DND-41 (cell line): ENCODE measurements around the gene SCN7A.

Experiments
- ATAC-seq: fragments of 200-7000 bp; cut with Tn5 transposase; 3 replicates; pipeline ENCODE4 v1.9.1; 2021; ENCODE audit warnings: low read depth; ENCODE audit not compliant: insufficient read depth
- DNase-seq: peaks from one replicate; pipeline ENCODE4 v3.0.0-alpha.2; 2020
- H2AFZ ChIP-seq: 2 replicates; pipeline ENCODE4 v1.6.0; 2012; ENCODE audit warnings: low read depth, low read length
- H3K27ac ChIP-seq: 2 replicates; pipeline ENCODE4 v1.5.1; 2012; ENCODE audit warnings: low read length, inconsistent platforms
- H3K27me3 ChIP-seq: fragments of 200-600 bp; sonication (generic); 2 replicates; pipeline ENCODE4 v1.6.0; 2012; ENCODE audit warnings: low read length, mild to moderate bottlenecking, inconsistent platforms; ENCODE audit not compliant: insufficient read depth, poor library complexity
- H3K36me3 ChIP-seq: 2 replicates; pipeline ENCODE4 v1.5.1; 2012; ENCODE audit warnings: low read length, inconsistent platforms; ENCODE audit not compliant: insufficient read depth
- H3K4me1 ChIP-seq: 2 replicates; pipeline ENCODE4 v1.5.1; 2012; ENCODE audit warnings: mild to moderate bottlenecking, low read length; ENCODE audit not compliant: insufficient read depth
- H3K4me2 ChIP-seq: 2 replicates; pipeline ENCODE4 v1.6.0; 2012; ENCODE audit warnings: mild to moderate bottlenecking, moderate library complexity, low read length, inconsistent platforms; ENCODE audit not compliant: insufficient read depth
- H3K4me3 ChIP-seq, 2 experiments: fragments of 200-600 bp in 1 of 2; shearing (Covaris generic) in 1 of 2; 2 replicates each; pipeline ENCODE4 v1.5.1; 2012 to 2016; ENCODE audit warnings: inconsistent platforms in 2 of 2, low read length in 2 of 2, mild to moderate bottlenecking in 2 of 2, low read depth in 1 of 2, moderate library complexity in 1 of 2
- H3K79me2 ChIP-seq: 2 replicates; pipeline ENCODE4 v1.6.0; 2012; ENCODE audit warnings: low read length, inconsistent platforms; ENCODE audit not compliant: insufficient read depth
- H3K9ac ChIP-seq: 2 replicates; pipeline ENCODE4 v1.6.0; 2012; ENCODE audit warnings: low read depth, mild to moderate bottlenecking, inconsistent platforms, low read length, moderate library complexity
- H3K9me3 ChIP-seq: 2 replicates; pipeline ENCODE4 v1.5.1; 2012; ENCODE audit warnings: low read length, moderate library complexity, mild to moderate bottlenecking, inconsistent platforms; ENCODE audit not compliant: insufficient read depth, severe bottlenecking
- H4K20me1 ChIP-seq: 2 replicates; pipeline ENCODE4 v1.6.0; 2012; ENCODE audit warnings: low read length; ENCODE audit not compliant: insufficient read depth
- CTCF ChIP-seq: IDR thresholded peaks from 2 replicates; pipeline ENCODE4 v1.5.1; 2012; ENCODE audit warnings: borderline replicate concordance, low read length, moderate library complexity, mild to moderate bottlenecking; ENCODE audit not compliant: poor library complexity, severe bottlenecking; ENCODE audit errors: extremely low read depth
- EZH2 ChIP-seq: IDR thresholded peaks from 3 replicates; pipeline ENCODE4 v1.6.1; 2012; ENCODE audit warnings: borderline replicate concordance, low read depth, mild to moderate bottlenecking, moderate library complexity, low read length, inconsistent platforms; ENCODE audit not compliant: severe bottlenecking

The SCN7A gene

GRCh38 chr2:166373951-166374350 is 120.1 kb downstream of the SCN7A start:
- Histone ChIP-seq H3K9ac (no peak overlapping the region), H3K4me2 (no peak overlapping the region), H4K20me1 (no peaks in the 10 kb centered on the region), H3K27ac (no peak overlapping the region), H3K9me3 (no peaks in the 10 kb centered on the region), H3K27me3 (no peaks in the 10 kb centered on the region), H3K4me3 (no peak overlapping the region), H3K79me2 (no peaks in the 10 kb centered on the region), H3K4me1 (no peaks in the 10 kb centered on the region), H2AFZ (no peak overlapping the region), H3K36me3 (no peaks in the 10 kb centered on the region)
- DNase-seq (no peak), ATAC-seq (no peak)
- TF ChIP-seq EZH2 (no peak), CTCF (no peak)

- Histone ChIP-seq H3K4me2 (no peak overlapping the region), H3K36me3 (no peaks in the 10 kb centered on the region), H3K27me3 (no peaks in the 10 kb centered on the region), H2AFZ (no peak overlapping the region), H3K27ac (no peak overlapping the region), H3K9me3 (no peaks in the 10 kb centered on the region), H3K79me2 (no peaks in the 10 kb centered on the region), H4K20me1 (no peaks in the 10 kb centered on the region), H3K4me1 (no peaks in the 10 kb centered on the region), H3K9ac (no peak overlapping the region), H3K4me3 (no peak overlapping the region)
- no peak for TF ChIP-seq CTCF
- no peak for TF ChIP-seq EZH2
- DNase-seq (no peak), ATAC-seq (no peak)
Observed at GRCh38 chr2:166373539-166373938, 120.5 kb downstream of the SCN7A start.

GRCh38 chr2:166373105-166373504 is 120.9 kb downstream of the SCN7A start:
- H3K36me3 ChIP-seq: no peaks in the 10 kb centered on the region
- ATAC-seq: no peak
- H3K4me1 ChIP-seq: no peaks in the 10 kb centered on the region
- DNase-seq: no peak
- no peaks in the 10 kb centered on the region for H4K20me1 ChIP-seq
- no peak overlapping the region for H2AFZ ChIP-seq
- no peaks in the 10 kb centered on the region for H3K9me3 ChIP-seq
- H3K9ac ChIP-seq: no peak overlapping the region
- no peak for TF ChIP-seq EZH2
- TF ChIP-seq CTCF: no peak
- no peaks in the 10 kb centered on the region for H3K79me2 ChIP-seq
- no peak overlapping the region for H3K4me2 ChIP-seq
- H3K27me3 ChIP-seq: no peaks in the 10 kb centered on the region
- H3K4me3 ChIP-seq: no peak overlapping the region
- no peak overlapping the region for H3K27ac ChIP-seq

- no peaks in the 10 kb centered on the region for H3K9me3 ChIP-seq
- DNase-seq: no peak
- no peaks in the 10 kb centered on the region for H3K79me2 ChIP-seq
- no peaks in the 10 kb centered on the region for H3K36me3 ChIP-seq
- no peak overlapping the region for H3K4me2 ChIP-seq
- no peak overlapping the region for H3K27ac ChIP-seq
- no peak overlapping the region for H3K9ac ChIP-seq
- H2AFZ ChIP-seq: no peak overlapping the region
- TF ChIP-seq EZH2 (no peak), CTCF (no peak)
- no peak for ATAC-seq
- no peaks in the 10 kb centered on the region for H3K27me3 ChIP-seq
- H3K4me3 ChIP-seq: no peak overlapping the region
- H4K20me1 ChIP-seq: no peaks in the 10 kb centered on the region
- H3K4me1 ChIP-seq: no peaks in the 10 kb centered on the region
Observed at GRCh38 chr2:166372046-166372445, 122.0 kb downstream of the SCN7A start.
